MCF 10A (cell line): ENCODE data around the gene MYRF. TPM values are rescaled to one million over a fixed set of nuclear protein-coding genes. Genes with fewer than 3 reads are reported as not detected.

ENCODE experiments used
- BruUV-seq: library from RNA; stranded (reverse); fragments of 400-500 nt; replicated peaks from 2 replicates; lab custom pipeline; 2021; lab: Mats Ljungman, UMichigan
- CTCF ChIA-PET: fragments of 300-600 bp; sonication (Branson Sonifier 250); formaldehyde crosslinking; extraction: SDS; loops from one replicate; lab custom pipeline; 2021; ENCODE audit warnings: antibody characterized with exemption, inconsistent platforms; lab: Yijun Ruan, JAX
- POLR2A ChIA-PET: fragments of 300-600, 350-650 bp; sonication (Branson Sonifier 250); formaldehyde crosslinking; extraction: SDS; loops from one replicate; lab custom pipeline; 2020; ENCODE audit warnings: antibody characterized with exemption, inconsistent platforms; lab: Yijun Ruan, JAX
- DNase-seq: peaks from one replicate; pipeline ENCODE4 v3.0.0-alpha.2; 2018; ENCODE audit not compliant: unreplicated experiment
- H3K27ac Mint-ChIP-seq: one replicate; pipeline ENCODE4 v1.8.0; 2022; ENCODE audit warnings: mild to moderate bottlenecking, low read depth, mixed read lengths; ENCODE audit not compliant: unreplicated experiment
- H3K27me3 Mint-ChIP-seq: one replicate; pipeline ENCODE4 v1.8.0; 2022; ENCODE audit warnings: mixed read lengths; ENCODE audit not compliant: insufficient read depth, unreplicated experiment
- H3K36me3 Mint-ChIP-seq: one replicate; pipeline ENCODE4 v1.8.0; 2022; ENCODE audit warnings: mild to moderate bottlenecking, moderate library complexity, mixed read lengths; ENCODE audit not compliant: insufficient read depth, unreplicated experiment
- H3K4me1 Mint-ChIP-seq: one replicate; pipeline ENCODE4 v1.8.0; 2022; ENCODE audit warnings: mixed read lengths; ENCODE audit not compliant: insufficient read depth, unreplicated experiment
- H3K4me3 Mint-ChIP-seq: one replicate; pipeline ENCODE4 v1.8.0; 2022; ENCODE audit warnings: mild to moderate bottlenecking, moderate library complexity, mixed read lengths; ENCODE audit not compliant: unreplicated experiment
- H3K9me3 Mint-ChIP-seq: one replicate; pipeline ENCODE4 v1.8.0; 2022; ENCODE audit warnings: mixed read lengths; ENCODE audit not compliant: unreplicated experiment
- intact Hi-C: fragments of 100-400 bp; cut with micrococcal nuclease; formaldehyde crosslinking; loops from 2 replicates; pipeline ENCODE4 v1.14.1; 2022
- total RNA-seq: library from RNA; stranded (reverse); gene quantifications from 2 replicates; pipeline ENCODE4 v1.2.3, GENCODE V29; 2022
- TF ChIP-seq, protein P1 (sequence below): fragments of 200-600 bp; IDR thresholded peaks from one replicate; pipeline ENCODE4 v1.8.0; 2022; ENCODE audit warnings: antibody characterized with exemption, mild to moderate bottlenecking; ENCODE audit not compliant: unreplicated experiment

The MYRF gene
- total RNA-seq, 1 experiment from 2014 or later, result 0.16 TPM

DNA sequence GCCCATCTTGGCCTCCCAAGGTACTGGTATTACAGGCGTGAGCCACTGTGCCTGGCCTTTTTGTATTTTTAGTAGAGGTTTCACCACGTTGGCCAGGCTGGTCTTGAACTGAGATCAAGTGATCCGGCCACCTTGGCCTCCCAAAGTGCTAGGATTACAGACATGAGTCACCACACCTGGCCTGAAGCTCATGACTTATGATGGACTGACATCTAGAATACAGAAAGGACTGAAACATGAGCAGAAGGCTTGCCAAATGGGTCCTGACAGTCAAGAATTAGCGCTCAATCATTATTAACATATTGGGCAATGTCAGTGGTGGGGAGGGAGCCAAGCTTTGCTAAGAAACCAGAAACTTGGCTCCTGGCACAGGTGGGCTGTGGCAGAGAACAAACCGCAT lies 59.4 kb downstream of the MYRF start:
- H3K9me3 Mint-ChIP-seq, result no peaks in the 10 kb centered on the region
- DNase-seq, result peak; percentile 80
- intact Hi-C loops, result no loop called here
- ChIA-PET CTCF (interaction anchor here (0.6 to 2.3 kb wide), 5 partner anchors 15 to 297 kb away, joined by 3 to 20 read pairs (median 4); no protein-coding TSS in a partner anchor), POLR2A (interaction anchor here (0.6 to 2.0 kb wide), 3 partner anchors 14 to 232 kb away, joined by 3 to 8 read pairs (median 4); no protein-coding TSS in a partner anchor)
- H3K4me3 Mint-ChIP-seq, result no peak overlapping the region
- H3K27ac Mint-ChIP-seq, result no peak overlapping the region
- BruUV-seq, result no TSS peak
- H3K36me3 Mint-ChIP-seq, result peaks cover 48% of the 10 kb centered on the region
- TF ChIP-seq, protein P1, sequence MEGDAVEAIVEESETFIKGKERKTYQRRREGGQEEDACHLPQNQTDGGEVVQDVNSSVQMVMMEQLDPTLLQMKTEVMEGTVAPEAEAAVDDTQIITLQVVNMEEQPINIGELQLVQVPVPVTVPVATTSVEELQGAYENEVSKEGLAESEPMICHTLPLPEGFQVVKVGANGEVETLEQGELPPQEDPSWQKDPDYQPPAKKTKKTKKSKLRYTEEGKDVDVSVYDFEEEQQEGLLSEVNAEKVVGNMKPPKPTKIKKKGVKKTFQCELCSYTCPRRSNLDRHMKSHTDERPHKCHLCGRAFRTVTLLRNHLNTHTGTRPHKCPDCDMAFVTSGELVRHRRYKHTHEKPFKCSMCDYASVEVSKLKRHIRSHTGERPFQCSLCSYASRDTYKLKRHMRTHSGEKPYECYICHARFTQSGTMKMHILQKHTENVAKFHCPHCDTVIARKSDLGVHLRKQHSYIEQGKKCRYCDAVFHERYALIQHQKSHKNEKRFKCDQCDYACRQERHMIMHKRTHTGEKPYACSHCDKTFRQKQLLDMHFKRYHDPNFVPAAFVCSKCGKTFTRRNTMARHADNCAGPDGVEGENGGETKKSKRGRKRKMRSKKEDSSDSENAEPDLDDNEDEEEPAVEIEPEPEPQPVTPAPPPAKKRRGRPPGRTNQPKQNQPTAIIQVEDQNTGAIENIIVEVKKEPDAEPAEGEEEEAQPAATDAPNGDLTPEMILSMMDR, result no peak
- H3K4me1 Mint-ChIP-seq, result peaks cover 18% of the 10 kb centered on the region
- H3K27me3 Mint-ChIP-seq, result no peaks in the 10 kb centered on the region

DNA sequence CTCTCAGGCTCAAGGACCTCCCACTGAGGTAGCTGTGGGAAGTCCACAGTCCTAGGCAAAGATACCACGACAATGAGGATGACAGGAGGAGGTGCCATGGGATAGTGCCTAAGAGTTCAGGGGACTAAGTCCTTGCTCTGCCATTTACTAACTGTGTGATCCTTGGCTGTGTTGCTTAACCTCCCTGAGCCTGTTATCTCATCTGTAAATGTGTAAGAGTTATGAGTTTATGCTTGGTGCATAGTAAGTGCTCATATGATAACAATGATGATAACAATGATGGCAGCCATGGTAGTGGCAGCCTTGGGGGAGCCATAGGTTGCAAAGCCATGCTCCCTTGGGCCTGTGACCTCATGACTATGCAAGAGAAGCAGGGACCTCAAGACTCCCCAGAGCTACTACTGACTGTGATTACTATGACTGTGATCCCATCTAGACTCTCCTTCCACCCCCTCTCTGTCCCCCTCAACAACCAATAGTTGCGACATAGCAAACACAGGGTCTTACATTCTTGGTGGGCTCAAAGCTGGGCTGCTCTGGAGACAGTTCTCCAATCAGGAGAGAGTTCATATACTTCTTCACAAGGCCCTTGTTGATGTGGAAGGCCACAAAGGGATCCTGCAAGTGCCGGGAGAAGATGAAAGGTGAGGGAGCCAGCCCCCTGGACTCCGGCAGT lies 60.4 kb downstream of the MYRF start:
- no peaks in the 10 kb centered on the region for H3K9me3 Mint-ChIP-seq
- POLR2A ChIA-PET, result interaction anchor here (2.0 kb wide), 1 partner anchor 15 kb away, joined by 8 read pairs; no protein-coding TSS in a partner anchor
- H3K36me3 Mint-ChIP-seq, result peaks cover 37% of the 10 kb centered on the region
- peaks cover 18% of the 10 kb centered on the region for H3K4me1 Mint-ChIP-seq
- no peak overlapping the region for H3K27ac Mint-ChIP-seq
- TF ChIP-seq, protein P1, result no peak
- H3K27me3 Mint-ChIP-seq, result no peaks in the 10 kb centered on the region
- intact Hi-C loops, result no loop called here
- BruUV-seq, result no TSS peak
- DNase-seq, result no peak
- CTCF ChIA-PET, result interaction anchor here (0.9 to 2.3 kb wide), 6 partner anchors 16 to 296 kb away, joined by 3 to 20 read pairs (median 4); no protein-coding TSS in a partner anchor
- no peak overlapping the region for H3K4me3 Mint-ChIP-seq

DNA sequence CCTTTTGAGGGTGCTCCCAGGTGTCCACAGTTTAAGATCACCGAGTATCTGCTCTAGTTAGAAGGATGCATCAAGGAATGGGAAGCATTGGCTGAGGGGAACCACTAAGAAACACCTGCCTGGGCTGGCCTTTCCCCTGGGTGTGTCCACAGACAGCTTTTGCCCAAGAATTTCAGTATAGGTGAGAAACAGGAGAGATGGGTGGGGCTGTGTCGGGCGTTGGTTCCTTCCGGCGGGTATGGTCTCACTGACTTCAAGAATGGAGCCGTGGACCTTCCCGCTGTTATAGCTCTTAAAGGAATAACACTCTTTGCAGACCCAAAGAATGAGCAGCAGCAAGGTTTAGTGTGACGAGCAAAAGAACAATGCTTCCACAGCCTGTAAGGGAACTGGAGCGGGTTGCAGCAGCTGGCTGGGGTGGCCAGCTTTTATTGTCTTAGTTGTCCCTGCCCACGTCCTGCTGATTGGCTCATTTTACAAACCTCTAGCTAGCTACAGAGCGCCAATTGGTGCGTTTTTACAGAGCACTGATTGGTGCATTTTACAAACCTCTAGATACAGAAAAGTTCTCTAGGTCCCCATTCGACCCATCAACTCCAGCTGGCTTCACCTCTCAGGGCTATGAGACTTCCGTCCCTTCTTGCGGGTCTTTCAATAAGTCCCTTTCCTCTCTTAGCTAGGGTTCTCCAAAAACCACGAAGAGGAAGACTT lies 62.0 kb downstream of the MYRF start:
- Mint-ChIP-seq H3K27me3 (no peaks in the 10 kb centered on the region), H3K4me3 (peak overlapping the region; percentile 93), H3K27ac (peak overlapping the region; percentile 93), H3K36me3 (peaks cover 27% of the 10 kb centered on the region), H3K9me3 (no peaks in the 10 kb centered on the region), H3K4me1 (peaks cover 18% of the 10 kb centered on the region)
- intact Hi-C loops, result no loop called here
- TSS peak; percentile 21 for BruUV-seq
- peak; percentile 16 for DNase-seq
- TF ChIP-seq, protein P1, result no peak
- POLR2A ChIA-PET, result interaction anchor here (0.6 to 5.0 kb wide), 10 partner anchors 9 to 318 kb away, joined by 3 to 26 read pairs (median 6); partner anchors contain the start of genes FADS2, FEN1 and TMEM258
- CTCF ChIA-PET, result interaction anchor here (0.7 to 2.8 kb wide), 12 partner anchors 13 to 385 kb away, joined by 3 to 13 read pairs (median 4); partner anchors contain the start of gene FADS2
